Measurements from ENCODE around the gene CCT3.
"Not testable (repeated sequence)": the region's sequence is repeated elsewhere in the genome, so short reads cannot be mapped to it uniquely, and the experiment has no call there.

The CCT3 gene

DNA sequence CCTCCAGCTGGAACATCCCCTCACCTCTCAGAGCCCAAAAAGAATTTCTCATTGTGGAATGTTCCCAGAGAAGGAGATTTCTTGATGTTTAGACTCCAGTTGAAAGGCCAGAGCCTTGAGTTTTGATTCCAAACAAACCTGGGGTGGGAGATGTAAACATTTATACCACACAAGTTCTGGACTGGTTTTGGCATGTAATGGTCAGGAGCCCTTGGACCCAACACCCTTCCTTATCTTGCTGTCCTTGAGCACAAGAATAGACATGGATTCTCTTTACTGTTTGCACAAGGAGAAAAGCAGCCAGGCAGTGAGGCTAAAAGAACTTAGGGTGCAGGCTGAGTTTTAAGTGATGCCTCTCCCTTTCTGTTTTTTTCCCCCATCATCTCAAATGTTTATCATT lies 35.5 kb upstream of the CCT3 start:
- Histone ChIP-seq H3K36me3 (ENCODE audit: insufficient read depth, low read length) (no peaks in the 10 kb centered on the region), H3K9me3 (ENCODE audit: control insufficient read depth, insufficient read depth, low read length) (no peaks in the 10 kb centered on the region), H3K9ac (ENCODE audit: low read depth, low read length) (no peak overlapping the region), H3K4me1 (ENCODE audit: insufficient read depth, low read length) (no peaks in the 10 kb centered on the region; the same call in 1 of the 2 replicates)

DNA sequence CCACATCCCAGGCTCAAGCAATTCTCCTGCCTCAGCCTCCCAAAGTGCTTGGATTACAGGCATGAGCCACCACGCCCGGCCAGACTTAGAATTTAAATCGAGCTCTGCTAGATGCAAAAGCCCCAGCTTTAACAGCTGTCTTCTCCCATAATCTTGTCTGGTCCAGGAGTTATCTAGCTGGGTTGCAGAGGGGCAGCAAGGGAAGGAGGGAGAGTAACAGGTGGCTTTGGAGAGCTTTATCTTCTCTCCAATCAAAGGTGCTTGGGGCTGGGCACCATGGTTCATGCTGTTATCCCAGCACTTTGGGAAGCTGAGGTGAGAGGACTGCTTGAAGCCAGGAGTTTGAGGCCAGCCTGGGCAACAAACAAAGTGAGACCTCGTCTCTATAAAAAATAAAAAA lies 34.8 kb upstream of the CCT3 start:
- Histone ChIP-seq H3K9me3 (ENCODE audit: control insufficient read depth, insufficient read depth, low read length) (no peaks in the 10 kb centered on the region), H3K4me1 (ENCODE audit: insufficient read depth, low read length) (no peaks in the 10 kb centered on the region), H3K36me3 (ENCODE audit: insufficient read depth, low read length) (no peaks in the 10 kb centered on the region), H3K9ac (ENCODE audit: low read depth, low read length) (no peak overlapping the region)

- H3K9ac ChIP-seq (ENCODE audit: low read depth, low read length), result no peak overlapping the region
- H3K4me1 ChIP-seq (ENCODE audit: insufficient read depth, low read length), result no peaks in the 10 kb centered on the region
- H3K9me3 ChIP-seq (ENCODE audit: control insufficient read depth, insufficient read depth, low read length), result no peaks in the 10 kb centered on the region
- H3K36me3 ChIP-seq (ENCODE audit: insufficient read depth, low read length), result no peaks in the 10 kb centered on the region
Measured at GRCh38 chr1:156372265-156372586, 34.1 kb upstream of the CCT3 start.

GRCh38 chr1:156371553-156372264 lies 33.6 kb upstream of the CCT3 start:
- H3K9ac ChIP-seq (ENCODE audit: low read depth, low read length), result no peak overlapping the region
- H3K4me1 ChIP-seq (ENCODE audit: insufficient read depth, low read length), result no peaks in the 10 kb centered on the region
- no peaks in the 10 kb centered on the region for H3K36me3 ChIP-seq (ENCODE audit: insufficient read depth, low read length)
- no peaks in the 10 kb centered on the region for H3K9me3 ChIP-seq (ENCODE audit: control insufficient read depth, insufficient read depth, low read length)

GRCh38 chr1:156369685-156370286 lies 31.7 kb upstream of the CCT3 start:
- H3K36me3 ChIP-seq (ENCODE audit: insufficient read depth, low read length); H3K4me1 ChIP-seq (ENCODE audit: insufficient read depth, low read length); H3K9me3 ChIP-seq (ENCODE audit: control insufficient read depth, insufficient read depth, low read length): not testable (repeated sequence)
- H3K9ac ChIP-seq (ENCODE audit: low read depth, low read length), result peak overlapping the region; percentile 69; the same call in 1 of the 2 replicates

DNA sequence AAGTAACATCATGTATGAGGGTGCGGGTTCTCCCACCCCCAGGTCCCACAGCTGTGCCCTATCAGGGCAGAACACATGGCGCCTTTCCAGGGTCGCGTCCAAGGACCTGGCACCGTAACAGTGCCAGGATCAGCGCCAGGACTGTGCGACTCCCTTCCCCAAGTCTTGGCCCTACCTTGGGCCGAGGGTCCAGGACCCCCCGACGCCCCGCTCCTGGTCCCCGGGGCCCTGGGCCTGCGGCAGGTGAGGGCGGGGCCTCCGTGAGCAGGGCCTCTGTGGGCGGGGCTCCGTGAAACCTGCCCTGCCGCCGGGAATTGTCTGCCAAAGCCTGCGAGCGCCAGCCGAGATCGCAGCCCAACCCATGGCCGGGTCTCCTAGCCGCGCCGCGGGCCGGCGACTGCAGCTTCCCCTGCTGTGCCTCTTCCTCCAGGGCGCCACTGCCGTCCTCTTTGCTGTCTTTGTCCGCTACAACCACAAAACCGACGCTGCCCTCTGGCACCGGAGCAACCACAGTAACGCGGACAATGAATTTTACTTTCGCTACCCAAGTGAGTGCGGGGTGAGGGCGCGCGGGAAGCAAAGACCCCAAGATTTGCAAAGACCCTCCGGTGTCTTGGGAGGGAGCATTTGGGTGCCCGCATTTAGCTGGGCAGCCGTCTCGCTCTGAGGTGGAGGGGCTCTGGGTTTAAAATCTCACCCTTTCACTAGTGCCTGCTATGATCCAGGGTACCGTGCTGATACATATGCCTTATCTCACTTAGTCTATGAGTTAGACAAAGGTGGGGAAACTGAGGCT lies 31.0 kb upstream of the CCT3 start, which contains the start of gene RHBG:
Gene RHBG, plus strand, starts transcription at position 323 of the 796 bp plus-strand sequence. Its CDS starts 39 bp downstream, at position 362.
- Histone ChIP-seq H3K4me1 (ENCODE audit: insufficient read depth, low read length) (no peaks in the 10 kb centered on the region), H3K9ac (ENCODE audit: low read depth, low read length) (peak within 1 kb of the TSS; percentile 69), H3K9me3 (ENCODE audit: control insufficient read depth, insufficient read depth, low read length) (no peaks in the 10 kb centered on the region), H3K36me3 (ENCODE audit: insufficient read depth, low read length) (no peaks in the 10 kb centered on the region)

DNA sequence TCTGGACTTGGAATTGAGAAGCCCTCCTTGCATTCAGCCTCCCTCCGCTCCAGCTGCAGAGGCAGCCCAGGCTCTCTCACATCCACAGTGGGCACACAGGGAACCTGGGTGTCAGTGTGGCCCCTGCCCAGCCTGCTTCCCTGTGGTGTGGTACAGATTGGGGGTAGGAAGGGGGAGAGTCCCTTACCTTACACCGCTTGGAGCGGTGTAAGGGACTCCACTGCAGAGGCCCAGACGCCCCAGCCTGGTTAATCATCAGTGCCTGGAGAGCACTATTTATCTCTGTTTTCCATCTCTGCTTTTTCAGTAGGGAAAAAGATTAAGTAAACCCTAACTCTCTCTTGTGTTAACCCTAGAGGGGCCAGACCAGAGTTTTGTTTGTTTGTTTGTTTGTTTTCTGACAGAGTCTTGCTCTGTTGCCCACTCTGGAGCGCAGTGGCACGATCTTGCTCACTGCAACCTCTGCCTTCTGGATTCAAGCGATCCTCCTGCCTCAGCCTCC lies 30.1 kb upstream of the CCT3 start:
- Histone ChIP-seq H3K9ac (ENCODE audit: low read depth, low read length) (no peak overlapping the region), H3K4me1 (ENCODE audit: insufficient read depth, low read length) (no peaks in the 10 kb centered on the region), H3K36me3 (ENCODE audit: insufficient read depth, low read length) (no peaks in the 10 kb centered on the region), H3K9me3 (ENCODE audit: control insufficient read depth, insufficient read depth, low read length) (no peaks in the 10 kb centered on the region)

- H3K9ac ChIP-seq (ENCODE audit: low read depth, low read length), result no peak overlapping the region
- H3K36me3 ChIP-seq (ENCODE audit: insufficient read depth, low read length), result no peaks in the 10 kb centered on the region
Measured at GRCh38 chr1:156367383-156368156, 29.5 kb upstream of the CCT3 start.

GRCh38 chr1:156366378-156367166 lies 28.5 kb upstream of the CCT3 start:
- Histone ChIP-seq H3K4me1 (ENCODE audit: insufficient read depth, low read length) (no peaks in the 10 kb centered on the region), H3K36me3 (ENCODE audit: insufficient read depth, low read length) (no peaks in the 10 kb centered on the region), H3K9me3 (ENCODE audit: control insufficient read depth, insufficient read depth, low read length) (no peaks in the 10 kb centered on the region), H3K9ac (ENCODE audit: low read depth, low read length) (no peak overlapping the region)

More at GRCh38 chr1:156367383-156368156, 29.5 kb upstream of the CCT3 start:
- Histone ChIP-seq H3K9me3 (ENCODE audit: control insufficient read depth, insufficient read depth, low read length) (no peaks in the 10 kb centered on the region), H3K4me1 (ENCODE audit: insufficient read depth, low read length) (no peaks in the 10 kb centered on the region)

- Histone ChIP-seq H3K4me1 (ENCODE audit: insufficient read depth, low read length) (no peaks in the 10 kb centered on the region), H3K9me3 (ENCODE audit: control insufficient read depth, insufficient read depth, low read length) (no peaks in the 10 kb centered on the region), H3K9ac (ENCODE audit: low read depth, low read length) (no peak overlapping the region), H3K36me3 (ENCODE audit: insufficient read depth, low read length) (no peaks in the 10 kb centered on the region)
Measured at GRCh38 chr1:156365754-156366153, 27.7 kb upstream of the CCT3 start.

- H3K4me1 ChIP-seq (ENCODE audit: insufficient read depth, low read length), result no peaks in the 10 kb centered on the region
- no peaks in the 10 kb centered on the region for H3K9me3 ChIP-seq (ENCODE audit: control insufficient read depth, insufficient read depth, low read length)
- H3K36me3 ChIP-seq (ENCODE audit: insufficient read depth, low read length), result no peaks in the 10 kb centered on the region
- no peak overlapping the region for H3K9ac ChIP-seq (ENCODE audit: low read depth, low read length)
Measured at GRCh38 chr1:156360534-156360933, 22.4 kb upstream of the CCT3 start.

DNA sequence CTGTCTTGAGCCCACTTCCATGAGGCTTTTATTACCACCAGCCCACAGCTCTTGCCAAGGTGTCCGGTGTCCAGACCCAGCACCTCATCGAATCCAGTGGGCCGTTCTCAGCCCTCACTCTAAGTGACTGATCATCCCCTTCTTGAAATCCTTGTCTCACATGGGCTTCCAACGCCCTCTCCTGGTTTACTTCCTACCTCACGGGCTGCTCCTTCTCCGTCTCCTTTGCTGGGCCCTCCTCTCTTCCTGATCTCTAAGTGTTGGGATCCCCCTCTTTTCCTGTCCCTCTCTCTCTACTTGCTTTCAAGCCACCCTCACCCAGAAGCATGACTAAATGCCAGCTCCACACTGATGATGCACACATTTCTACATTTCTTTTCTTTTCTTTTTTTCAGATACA lies 21.9 kb upstream of the CCT3 start:
- Histone ChIP-seq H3K9ac (ENCODE audit: low read depth, low read length) (no peak overlapping the region), H3K4me1 (ENCODE audit: insufficient read depth, low read length) (no peaks in the 10 kb centered on the region), H3K9me3 (ENCODE audit: control insufficient read depth, insufficient read depth, low read length) (no peaks in the 10 kb centered on the region), H3K36me3 (ENCODE audit: insufficient read depth, low read length) (no peaks in the 10 kb centered on the region)

DNA sequence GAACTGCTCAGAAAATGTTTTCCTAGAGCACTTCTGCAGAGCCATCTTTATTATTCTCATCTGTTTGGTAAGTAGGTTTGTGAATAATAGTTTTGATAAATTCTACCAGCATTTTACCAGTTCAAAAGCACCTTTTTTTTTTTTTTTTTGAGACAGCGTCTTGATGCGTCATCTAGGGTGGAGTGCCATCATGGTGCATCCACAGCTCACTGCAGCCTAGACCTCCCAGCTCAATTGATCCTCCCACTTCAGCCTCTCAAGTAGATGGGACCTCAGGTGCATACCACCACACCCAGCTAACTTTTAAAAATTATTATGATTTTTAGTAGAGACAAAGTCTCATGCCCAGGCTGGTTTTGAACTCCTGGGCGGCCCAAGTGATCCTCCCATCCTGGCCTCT lies 21.2 kb upstream of the CCT3 start:
- Histone ChIP-seq H3K9ac (ENCODE audit: low read depth, low read length) (no peak overlapping the region), H3K4me1 (ENCODE audit: insufficient read depth, low read length) (no peaks in the 10 kb centered on the region), H3K9me3 (ENCODE audit: control insufficient read depth, insufficient read depth, low read length) (no peaks in the 10 kb centered on the region), H3K36me3 (ENCODE audit: insufficient read depth, low read length) (no peaks in the 10 kb centered on the region)
